GM21825 (cell line): ENCODE measurements around the gene SLC39A8.
A peak's percentile ranks its signal among the peaks of the same experiment; 100 is the strongest.
"Not testable (repeated sequence)": the region's sequence is repeated elsewhere in the genome, so short reads cannot be mapped to it uniquely, and the experiment has no call there.

Experiments
- ATAC-seq: cut with Tn5 transposase; IDR thresholded peaks from one replicate; pipeline ENCODE4 v1.9.1; 2021; ENCODE audit warnings: mild to moderate bottlenecking, moderate library complexity; ENCODE audit not compliant: unreplicated experiment

Gene SLC39A8

GRCh38 chr4:102344954-102345794 lies at the start of gene SLC39A8:
SLC39A8 (minus strand) TSS chr4:102345482; CDS start chr4:102344662, 820 bp downstream.
- ATAC-seq, result peak; percentile 84

- ATAC-seq, result no peak
Observed at GRCh38 chr4:102392033-102392744, 46.9 kb upstream of the SLC39A8 start.

- peak; percentile 86 for ATAC-seq
Observed at GRCh38 chr4:102390438-102390837, 45.2 kb upstream of the SLC39A8 start.

GRCh38 chr4:102388611-102389010 lies 43.3 kb upstream of the SLC39A8 start:
- no peak for ATAC-seq

- no peak for ATAC-seq
Observed at GRCh38 chr4:102387552-102388150, 42.4 kb upstream of the SLC39A8 start.

- ATAC-seq, result no peak
Observed at GRCh38 chr4:102386966-102387365, 41.7 kb upstream of the SLC39A8 start.

GRCh38 chr4:102380253-102380652 lies 35.0 kb upstream of the SLC39A8 start:
- ATAC-seq, result not testable (repeated sequence)

GRCh38 chr4:102362922-102363432 lies 17.7 kb upstream of the SLC39A8 start:
- no peak for ATAC-seq

GRCh38 chr4:102358128-102358527 lies 12.8 kb upstream of the SLC39A8 start:
- no peak for ATAC-seq

GRCh38 chr4:102357637-102358036 lies 12.4 kb upstream of the SLC39A8 start:
- not testable (repeated sequence) for ATAC-seq

- ATAC-seq, result no peak
Observed at GRCh38 chr4:102356562-102357202, 11.4 kb upstream of the SLC39A8 start.

GRCh38 chr4:102355748-102356147 lies 10.5 kb upstream of the SLC39A8 start:
- no peak for ATAC-seq

GRCh38 chr4:102354671-102355454 lies 9.6 kb upstream of the SLC39A8 start:
- no peak for ATAC-seq

- ATAC-seq, result no peak
Observed at GRCh38 chr4:102352781-102353180, 7.5 kb upstream of the SLC39A8 start.

- no peak for ATAC-seq
Observed at GRCh38 chr4:102350634-102351033, 5.4 kb upstream of the SLC39A8 start.

GRCh38 chr4:102348701-102349100 lies 3.4 kb upstream of the SLC39A8 start:
- no peak for ATAC-seq

- ATAC-seq, result no peak
Observed at GRCh38 chr4:102345795-102346100, 466 bp upstream of the SLC39A8 start.

GRCh38 chr4:102344520-102344953 lies 745 bp downstream of the SLC39A8 start:
- ATAC-seq, result peak; percentile 42

- peak; percentile 31 for ATAC-seq
Observed at GRCh38 chr4:102343964-102344519, 1.2 kb downstream of the SLC39A8 start.
